ENCODE results near the gene GNPNAT1.

Gene GNPNAT1

DNA sequence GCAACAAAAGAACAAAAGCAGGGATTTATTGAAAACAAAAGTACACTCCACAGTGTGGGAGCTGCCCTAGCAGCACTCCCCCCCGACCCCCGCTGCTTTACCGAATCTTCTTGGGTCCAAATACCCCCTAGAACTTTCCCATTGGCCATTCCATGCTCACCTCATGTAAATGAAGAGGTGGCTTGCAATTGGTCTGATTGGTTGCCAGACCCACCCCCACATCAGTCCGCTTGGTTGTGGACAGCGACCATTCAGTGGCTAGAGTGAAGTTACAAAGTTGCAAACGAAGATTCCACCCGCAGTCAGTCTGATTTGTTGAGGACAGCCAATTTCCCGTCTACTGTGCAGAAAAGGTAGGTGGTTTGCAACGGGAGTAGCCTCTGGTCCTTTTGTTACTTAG, 57.6 kb downstream of the GNPNAT1 start:
- no peak for TF ChIP-seq TAF1 (IDR thresholded peaks at IDR 0.05; ENCODE audit: low read depth)
- TF ChIP-seq ZBTB7A (IDR thresholded peaks at IDR 0.05; ENCODE audit: low read depth): no peak
- TF ChIP-seq EP300 (IDR thresholded peaks at IDR 0.05; ENCODE audit: borderline replicate concordance): no peak
- TF ChIP-seq RAD21 (IDR thresholded peaks at IDR 0.05; ENCODE audit: low read depth): no peak
- TF ChIP-seq FOXM1 (IDR thresholded peaks at IDR 0.05; ENCODE audit: borderline replicate concordance, low read depth): no peak
- TF ChIP-seq TCF12 (IDR thresholded peaks at IDR 0.05; ENCODE audit: low read depth): no peak

DNA sequence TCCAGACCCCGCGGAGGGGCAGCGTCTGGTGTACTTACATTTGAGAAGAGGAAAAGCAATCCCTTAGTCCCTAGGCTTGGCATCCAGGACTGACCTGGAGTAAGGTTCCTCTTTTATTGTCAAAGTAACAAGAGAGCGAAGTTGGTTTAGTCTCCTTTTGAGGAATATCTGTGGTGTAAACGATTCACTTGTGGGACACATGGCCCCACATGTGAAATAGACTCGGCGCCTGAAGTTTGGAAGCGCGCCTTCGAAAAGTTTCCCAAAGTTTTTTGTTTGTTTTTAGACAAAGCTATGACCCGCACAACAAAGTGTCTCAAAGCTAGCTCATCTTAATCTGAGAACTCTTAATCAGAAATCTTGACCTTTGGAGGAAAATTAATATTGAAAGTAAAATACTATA, 60.7 kb downstream of the GNPNAT1 start:
- TF ChIP-seq TEAD4 (IDR thresholded peaks at IDR 0.05) (no peak), TAF1 (IDR thresholded peaks at IDR 0.05; ENCODE audit: low read depth) (no peak), EGR1 (IDR thresholded peaks at IDR 0.05) (no peak), FOXM1 (IDR thresholded peaks at IDR 0.05; ENCODE audit: borderline replicate concordance, low read depth) (no peak), CEBPB (IDR thresholded peaks at IDR 0.05) (no peak)
- TF ChIP-seq, protein P1, sequence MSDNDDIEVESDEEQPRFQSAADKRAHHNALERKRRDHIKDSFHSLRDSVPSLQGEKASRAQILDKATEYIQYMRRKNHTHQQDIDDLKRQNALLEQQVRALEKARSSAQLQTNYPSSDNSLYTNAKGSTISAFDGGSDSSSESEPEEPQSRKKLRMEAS (IDR thresholded peaks at IDR 0.05): no peak

DNA sequence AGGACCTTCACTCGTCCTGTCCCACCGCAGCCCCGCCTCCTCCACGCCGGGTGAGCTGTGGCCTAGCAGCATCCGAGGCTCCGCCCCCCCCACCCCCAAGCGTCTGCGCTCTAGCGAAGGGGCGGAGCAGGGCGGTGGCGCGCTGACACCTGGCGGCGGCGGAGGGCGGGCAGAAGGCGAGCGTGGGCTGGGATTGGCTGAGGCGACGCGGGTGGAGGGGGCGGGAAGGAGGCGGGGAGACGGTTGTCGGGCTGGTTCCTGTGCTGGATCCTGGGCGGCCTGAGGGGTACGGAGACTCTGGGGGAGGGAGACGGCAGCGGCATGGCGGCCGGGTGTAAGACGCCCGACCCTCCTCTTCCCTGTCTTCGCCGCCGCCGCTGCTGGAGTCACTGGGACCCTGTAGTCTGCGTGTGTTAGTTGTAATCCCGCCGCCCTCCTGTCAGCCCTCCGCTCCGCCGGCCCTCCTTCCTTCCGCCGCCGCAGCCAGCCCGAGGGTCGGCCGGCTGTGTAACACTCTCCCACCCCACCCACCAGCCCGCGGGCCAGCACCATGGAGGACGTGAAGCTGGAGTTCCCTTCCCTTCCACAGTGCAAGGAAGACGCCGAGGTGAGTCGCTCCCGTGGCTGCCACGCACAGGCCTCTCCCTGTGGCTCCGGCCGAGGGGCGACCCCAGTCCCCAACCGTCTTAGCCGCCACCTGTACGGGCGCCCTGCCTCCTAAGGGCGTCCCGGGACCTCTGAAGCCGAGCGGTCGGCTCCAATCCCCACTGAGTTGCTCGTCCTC, 61.3 kb downstream of the GNPNAT1 start, which contains the start of gene STYX:
Gene STYX (plus strand): TSS at position 242 of the 784 bp plus-strand sequence. CDS start 309 bp downstream, at position 551.
- TF ChIP-seq EGR1 (IDR thresholded peaks at IDR 0.05) (peak; percentile 58; the same call in 1 of the 2 replicates), TAF1 (IDR thresholded peaks at IDR 0.05; ENCODE audit: low read depth) (peak; percentile 93), FOXM1 (IDR thresholded peaks at IDR 0.05; ENCODE audit: borderline replicate concordance, low read depth) (no peak), TCF12 (IDR thresholded peaks at IDR 0.05; ENCODE audit: low read depth) (no peak), CEBPB (IDR thresholded peaks at IDR 0.05) (no peak), YY1 (IDR thresholded peaks at IDR 0.05; ENCODE audit: low read depth) (peak; percentile 87), ZBTB7A (IDR thresholded peaks at IDR 0.05; ENCODE audit: low read depth) (peak; percentile 88)
- TF ChIP-seq, protein P2, sequence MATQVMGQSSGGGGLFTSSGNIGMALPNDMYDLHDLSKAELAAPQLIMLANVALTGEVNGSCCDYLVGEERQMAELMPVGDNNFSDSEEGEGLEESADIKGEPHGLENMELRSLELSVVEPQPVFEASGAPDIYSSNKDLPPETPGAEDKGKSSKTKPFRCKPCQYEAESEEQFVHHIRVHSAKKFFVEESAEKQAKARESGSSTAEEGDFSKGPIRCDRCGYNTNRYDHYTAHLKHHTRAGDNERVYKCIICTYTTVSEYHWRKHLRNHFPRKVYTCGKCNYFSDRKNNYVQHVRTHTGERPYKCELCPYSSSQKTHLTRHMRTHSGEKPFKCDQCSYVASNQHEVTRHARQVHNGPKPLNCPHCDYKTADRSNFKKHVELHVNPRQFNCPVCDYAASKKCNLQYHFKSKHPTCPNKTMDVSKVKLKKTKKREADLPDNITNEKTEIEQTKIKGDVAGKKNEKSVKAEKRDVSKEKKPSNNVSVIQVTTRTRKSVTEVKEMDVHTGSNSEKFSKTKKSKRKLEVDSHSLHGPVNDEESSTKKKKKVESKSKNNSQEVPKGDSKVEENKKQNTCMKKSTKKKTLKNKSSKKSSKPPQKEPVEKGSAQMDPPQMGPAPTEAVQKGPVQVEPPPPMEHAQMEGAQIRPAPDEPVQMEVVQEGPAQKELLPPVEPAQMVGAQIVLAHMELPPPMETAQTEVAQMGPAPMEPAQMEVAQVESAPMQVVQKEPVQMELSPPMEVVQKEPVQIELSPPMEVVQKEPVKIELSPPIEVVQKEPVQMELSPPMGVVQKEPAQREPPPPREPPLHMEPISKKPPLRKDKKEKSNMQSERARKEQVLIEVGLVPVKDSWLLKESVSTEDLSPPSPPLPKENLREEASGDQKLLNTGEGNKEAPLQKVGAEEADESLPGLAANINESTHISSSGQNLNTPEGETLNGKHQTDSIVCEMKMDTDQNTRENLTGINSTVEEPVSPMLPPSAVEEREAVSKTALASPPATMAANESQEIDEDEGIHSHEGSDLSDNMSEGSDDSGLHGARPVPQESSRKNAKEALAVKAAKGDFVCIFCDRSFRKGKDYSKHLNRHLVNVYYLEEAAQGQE (IDR thresholded peaks at IDR 0.05; ENCODE audit: low read depth): 0 out of 2 replicates have a peak, but pooled peaks have one; percentile 13
- TF ChIP-seq, protein P1 (IDR thresholded peaks at IDR 0.05): 0 out of 2 replicates have a peak, but pooled peaks have one; percentile 11

DNA sequence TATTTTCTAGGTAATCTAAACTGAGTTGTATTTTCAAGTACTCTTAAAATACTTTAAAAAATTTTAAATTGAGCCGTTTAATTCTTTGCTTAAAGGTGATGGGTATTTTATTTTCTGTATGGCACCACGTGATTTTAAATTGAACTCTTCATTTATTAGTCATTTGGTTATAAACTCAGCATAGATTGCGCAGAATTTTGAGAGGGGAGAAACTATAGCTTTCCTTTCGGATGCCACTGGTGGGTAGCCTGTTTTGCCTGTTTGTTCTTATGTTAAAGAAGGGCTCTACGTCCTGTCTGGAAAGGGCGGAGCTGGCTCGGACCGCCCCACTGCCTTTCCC, 61.9 kb downstream of the GNPNAT1 start:
- TF ChIP-seq RAD21 (IDR thresholded peaks at IDR 0.05; ENCODE audit: low read depth) (no peak), FOXM1 (IDR thresholded peaks at IDR 0.05; ENCODE audit: borderline replicate concordance, low read depth) (no peak), TEAD4 (IDR thresholded peaks at IDR 0.05) (no peak), ZBTB7A (IDR thresholded peaks at IDR 0.05; ENCODE audit: low read depth) (no peak), TCF12 (IDR thresholded peaks at IDR 0.05; ENCODE audit: low read depth) (no peak), TAF1 (IDR thresholded peaks at IDR 0.05; ENCODE audit: low read depth) (no peak), EP300 (IDR thresholded peaks at IDR 0.05; ENCODE audit: borderline replicate concordance) (no peak)
- TF ChIP-seq, protein P2 (IDR thresholded peaks at IDR 0.05; ENCODE audit: low read depth): no peak
